Liver (tissue), 9 donors: Measurements from ENCODE around the gene ALG12. TPM values are rescaled to one million over a fixed set of nuclear protein-coding genes. Genes with fewer than 3 reads are reported as not detected.

Source experiments
- DNase-seq: peaks from one replicate; pipeline ENCODE4 v3.0.0-alpha.2; 2017; ENCODE audit warnings: low spot score
- H3K27ac ChIP-seq, 2 donors: one replicate each; pipeline ENCODE4 v1.7.0; 2013; ENCODE audit warnings: inconsistent platforms in 2 of 2, low read length in 2 of 2, control low read depth in 1 of 2, low read depth in 1 of 2, mild to moderate bottlenecking in 1 of 2
- H3K27me3 ChIP-seq, 4 donors: one replicate each; pipeline versions ENCODE4 v1.6.1 to v1.7.0; 2013; ENCODE audit warnings: low read length in 3 of 4, inconsistent platforms in 1 of 4, mild to moderate bottlenecking in 1 of 4, moderate library complexity in 1 of 4; ENCODE audit not compliant: control insufficient read depth in 4 of 4, insufficient read depth in 4 of 4
- H3K36me3 ChIP-seq, 4 donors: one replicate each; pipeline versions ENCODE4 v1.6.1 to v1.7.0; 2013; ENCODE audit warnings: low read length in 3 of 4, mild to moderate bottlenecking in 3 of 4, low read depth in 1 of 4, moderate library complexity in 1 of 4; ENCODE audit not compliant: control insufficient read depth in 4 of 4, insufficient read depth in 3 of 4
- H3K4me1 ChIP-seq, 4 donors: one replicate each; pipeline versions ENCODE4 v1.6.1 to v1.7.0; 2013; ENCODE audit warnings: low read length in 3 of 4, mild to moderate bottlenecking in 3 of 4, moderate library complexity in 1 of 4; ENCODE audit not compliant: control insufficient read depth in 4 of 4, insufficient read depth in 4 of 4
- H3K4me3 ChIP-seq, 3 donors: one replicate each; pipeline versions ENCODE4 v1.6.1 to v1.7.0; 2013; ENCODE audit warnings: low read length in 3 of 3, control low read depth in 1 of 3, low read depth in 1 of 3, mild to moderate bottlenecking in 1 of 3
- H3K9ac ChIP-seq, 2 donors: one replicate each; pipeline ENCODE4 v1.7.0; 2013; ENCODE audit warnings: low read length in 2 of 2, mild to moderate bottlenecking in 2 of 2, moderate library complexity in 2 of 2, control low read depth in 1 of 2, low read depth in 1 of 2
- H3K9me3 ChIP-seq, 4 donors: one replicate each; pipeline versions ENCODE4 v1.6.1 to v1.7.0; 2013; ENCODE audit warnings: low read length in 3 of 4; ENCODE audit not compliant: control insufficient read depth in 4 of 4
- EGR1 ChIP-seq, 2 donors: IDR thresholded peaks; 2 replicates each; pipeline ENCODE4 v1.6.1; 2016 to 2018; ENCODE audit warnings: antibody characterized with exemption in 2 of 2, low read depth in 2 of 2
- FOXA2 ChIP-seq: IDR thresholded peaks from 2 replicates; pipeline ENCODE4 v1.6.1; 2016; ENCODE audit warnings: antibody characterized with exemption
- GABPA ChIP-seq, 2 donors: IDR thresholded peaks in 1 of 2; conservative IDR thresholded peaks in 1 of 2; 2 replicates each; pipeline ENCODE4 v1.6.1; 2016; ENCODE audit warnings: antibody characterized with exemption in 2 of 2, mild to moderate bottlenecking in 1 of 2, moderate library complexity in 1 of 2
- HNF4A ChIP-seq, 2 donors: conservative IDR thresholded peaks; 2 replicates each; pipeline ENCODE4 v1.6.1; 2016; ENCODE audit warnings: antibody characterized with exemption in 2 of 2, mild to moderate bottlenecking in 2 of 2
- JUND ChIP-seq, 2 donors: IDR thresholded peaks; 2 replicates each; pipeline ENCODE4 v1.6.1; 2016; ENCODE audit warnings: antibody characterized with exemption in 2 of 2
- RXRA ChIP-seq, 2 donors: IDR thresholded peaks; 2 replicates each; pipeline ENCODE4 v1.6.1; 2017 to 2018; ENCODE audit warnings: antibody characterized with exemption in 2 of 2, mild to moderate bottlenecking in 1 of 2
- SP1 ChIP-seq: IDR thresholded peaks from 2 replicates; pipeline ENCODE4 v1.6.1; 2018; ENCODE audit warnings: antibody characterized with exemption, mild to moderate bottlenecking
- YY1 ChIP-seq: IDR thresholded peaks from 2 replicates; pipeline ENCODE4 v1.6.1; 2016; ENCODE audit warnings: antibody characterized with exemption, mild to moderate bottlenecking
- WGBS: extraction: QIAGEN DNeasy Blood & Tissue Kit; methylation state at CpG from one replicate; pipeline ENCODE4 v1.1.7; 2013; 5-methylcytosine and 5-hydroxymethylcytosine counted together
- polyA plus RNA-seq, 2 donors: library from polyadenylated mRNA; stranded (reverse) in 1 of 2; unstranded in 1 of 2; fragments of 200-250 nt in 1 of 2; fragments of >200 nt in 1 of 2; fragmentation: Nextera tagmentation in 1 of 2; extraction: Ambion mirVana in 1 of 2; gene quantifications; one replicate each; pipeline versions ENCODE4 v1.2.1 to v1.2.3, GENCODE V29; 2013 to 2015
- total RNA-seq, 2 donors: library from RNA; depleted of rRNA; stranded (reverse); fragments of >200 nt; gene quantifications; one replicate each; pipeline ENCODE4 v1.2.3, GENCODE V29; 2014
- TF ChIP-seq, protein P1 (sequence below): IDR thresholded peaks from 2 replicates; pipeline ENCODE4 v1.6.1; 2016; ENCODE audit warnings: antibody characterized with exemption, mild to moderate bottlenecking
- TF ChIP-seq, protein P2 (sequence below): IDR thresholded peaks from 2 replicates; pipeline ENCODE4 v1.6.1; 2016; ENCODE audit warnings: antibody characterized with exemption
- TF ChIP-seq, protein P3 (sequence below): IDR thresholded peaks from 2 replicates; pipeline ENCODE4 v1.6.1; 2016; ENCODE audit warnings: antibody characterized with exemption
- donor health status: healthy.
- donor health status: healthy.
- donor health status: healthy.
- donor health status: healthy.
- donor health status: healthy.

Gene ALG12
- total and polyA plus RNA-seq, 4 donors: 10.4 to 20.2 (median 14.0) TPM

DNA sequence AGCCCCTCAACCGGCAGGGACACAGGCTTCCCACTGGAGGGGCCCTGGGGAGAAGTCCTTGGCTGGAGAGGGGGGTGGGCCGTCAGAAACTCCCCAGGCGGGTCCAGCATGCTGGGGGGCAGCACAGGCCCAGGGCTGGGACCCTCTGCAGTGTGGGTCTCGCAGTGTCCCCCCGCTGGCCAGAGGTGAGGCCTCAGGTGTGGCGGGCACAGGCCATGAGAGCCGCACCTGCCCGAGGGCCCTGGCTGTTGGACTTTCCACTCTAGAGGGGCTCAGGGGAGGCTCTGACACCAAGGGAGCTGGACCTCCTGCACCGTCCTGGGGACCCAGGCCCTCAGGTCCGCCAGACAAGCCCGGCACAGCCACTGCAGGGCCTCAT is 31.7 kb upstream of the ALG12 start (continued):
- TF ChIP-seq, protein P1, sequence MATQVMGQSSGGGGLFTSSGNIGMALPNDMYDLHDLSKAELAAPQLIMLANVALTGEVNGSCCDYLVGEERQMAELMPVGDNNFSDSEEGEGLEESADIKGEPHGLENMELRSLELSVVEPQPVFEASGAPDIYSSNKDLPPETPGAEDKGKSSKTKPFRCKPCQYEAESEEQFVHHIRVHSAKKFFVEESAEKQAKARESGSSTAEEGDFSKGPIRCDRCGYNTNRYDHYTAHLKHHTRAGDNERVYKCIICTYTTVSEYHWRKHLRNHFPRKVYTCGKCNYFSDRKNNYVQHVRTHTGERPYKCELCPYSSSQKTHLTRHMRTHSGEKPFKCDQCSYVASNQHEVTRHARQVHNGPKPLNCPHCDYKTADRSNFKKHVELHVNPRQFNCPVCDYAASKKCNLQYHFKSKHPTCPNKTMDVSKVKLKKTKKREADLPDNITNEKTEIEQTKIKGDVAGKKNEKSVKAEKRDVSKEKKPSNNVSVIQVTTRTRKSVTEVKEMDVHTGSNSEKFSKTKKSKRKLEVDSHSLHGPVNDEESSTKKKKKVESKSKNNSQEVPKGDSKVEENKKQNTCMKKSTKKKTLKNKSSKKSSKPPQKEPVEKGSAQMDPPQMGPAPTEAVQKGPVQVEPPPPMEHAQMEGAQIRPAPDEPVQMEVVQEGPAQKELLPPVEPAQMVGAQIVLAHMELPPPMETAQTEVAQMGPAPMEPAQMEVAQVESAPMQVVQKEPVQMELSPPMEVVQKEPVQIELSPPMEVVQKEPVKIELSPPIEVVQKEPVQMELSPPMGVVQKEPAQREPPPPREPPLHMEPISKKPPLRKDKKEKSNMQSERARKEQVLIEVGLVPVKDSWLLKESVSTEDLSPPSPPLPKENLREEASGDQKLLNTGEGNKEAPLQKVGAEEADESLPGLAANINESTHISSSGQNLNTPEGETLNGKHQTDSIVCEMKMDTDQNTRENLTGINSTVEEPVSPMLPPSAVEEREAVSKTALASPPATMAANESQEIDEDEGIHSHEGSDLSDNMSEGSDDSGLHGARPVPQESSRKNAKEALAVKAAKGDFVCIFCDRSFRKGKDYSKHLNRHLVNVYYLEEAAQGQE: no peak

DNA sequence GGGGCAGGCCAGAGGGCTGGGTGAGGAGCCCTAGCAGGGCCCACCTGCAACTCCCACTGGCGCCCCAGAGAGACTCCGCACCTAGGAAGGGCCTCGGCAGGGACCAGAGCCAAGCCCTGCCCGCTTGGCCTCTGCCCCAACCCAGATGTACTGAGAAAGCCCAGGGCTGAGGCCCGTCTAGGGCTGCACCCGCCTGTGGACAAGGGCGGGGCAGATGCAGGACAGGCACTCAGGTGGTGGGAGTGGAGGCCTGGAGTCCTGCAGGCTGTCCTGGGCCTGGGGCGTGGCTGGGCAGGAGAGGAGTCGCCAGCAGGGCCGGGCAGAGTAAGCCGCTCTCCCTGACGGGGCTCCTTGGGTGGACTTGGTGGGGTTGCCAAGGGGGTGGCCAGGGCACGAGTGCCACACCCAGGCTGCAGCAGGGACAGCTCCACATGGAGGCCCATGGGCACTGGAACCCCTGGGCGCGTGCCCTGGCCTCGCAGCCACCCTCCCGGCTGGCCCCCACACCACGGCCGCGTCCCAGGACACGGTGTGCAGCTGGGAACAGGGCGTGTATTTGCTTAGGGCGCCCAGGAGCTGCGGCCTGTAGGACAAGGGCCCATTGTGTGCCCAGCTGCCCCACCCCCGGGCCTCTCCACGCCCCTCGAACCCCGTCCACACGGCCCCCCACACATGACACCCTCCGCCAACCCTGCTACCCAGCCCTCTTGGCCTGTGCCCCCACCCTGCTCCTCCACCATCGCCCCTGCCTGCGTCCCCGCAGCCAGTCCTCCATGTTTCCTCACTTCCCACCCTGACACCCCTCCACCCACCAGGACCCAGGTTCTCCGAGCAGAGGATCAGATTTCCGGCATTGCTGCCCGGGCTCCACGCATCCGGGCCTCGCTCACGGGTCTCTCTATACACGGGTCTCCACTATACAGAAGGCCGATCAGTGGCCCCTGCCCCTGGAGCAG is 31.0 kb upstream of the ALG12 start:
- peak overlapping the region in 1 of 3 donors; percentile 59 for H3K4me3 ChIP-seq
- no peaks in the 10 kb centered on the region for H3K27me3 ChIP-seq
- peaks cover 9 to 46% (median 35%) of the 10 kb centered on the region in 4 donors for H3K4me1 ChIP-seq
- peak in 1 of 2 donors; percentile 81 for TF ChIP-seq RXRA (IDR thresholded peaks at IDR 0.05)
- TF ChIP-seq SP1: peak; percentile 49
- peak in 1 of 2 donors; percentile 30 for TF ChIP-seq EGR1 (IDR thresholded peaks at IDR 0.05; ENCODE audit: low read depth in 2 of 2)
- TF ChIP-seq YY1: peak; percentile 63
- TF ChIP-seq, protein P2, sequence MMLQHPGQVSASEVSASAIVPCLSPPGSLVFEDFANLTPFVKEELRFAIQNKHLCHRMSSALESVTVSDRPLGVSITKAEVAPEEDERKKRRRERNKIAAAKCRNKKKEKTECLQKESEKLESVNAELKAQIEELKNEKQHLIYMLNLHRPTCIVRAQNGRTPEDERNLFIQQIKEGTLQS: no peak
- peak in 1 of 2 donors; percentile 42 for TF ChIP-seq GABPA (IDR thresholded peaks at IDR 0.05 in 1 of 2, conservative IDR thresholded peaks at IDR 0.05 in 1 of 2)
- TF ChIP-seq JUND (IDR thresholded peaks at IDR 0.05): no peak
- peak in 1 of 2 donors; percentile 64 for TF ChIP-seq HNF4A (conservative IDR thresholded peaks at IDR 0.05)
- TF ChIP-seq, protein P3, sequence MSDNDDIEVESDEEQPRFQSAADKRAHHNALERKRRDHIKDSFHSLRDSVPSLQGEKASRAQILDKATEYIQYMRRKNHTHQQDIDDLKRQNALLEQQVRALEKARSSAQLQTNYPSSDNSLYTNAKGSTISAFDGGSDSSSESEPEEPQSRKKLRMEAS: no peak
- TF ChIP-seq, protein P1: peak; percentile 72
- TF ChIP-seq FOXA2: no peak
- DNase-seq: no peak
- H3K27ac ChIP-seq: no peak overlapping the region
- no peaks in the 10 kb centered on the region for H3K9me3 ChIP-seq
- H3K36me3 ChIP-seq: no peaks in the 10 kb centered on the region
- 47% methylated on average over 42 of the region's 42 CpGs for WGBS
- no peak overlapping the region for H3K9ac ChIP-seq
